ENCODE data around the gene CTNND1. TPM values are rescaled to one million over a fixed set of nuclear protein-coding genes. Genes with fewer than 3 reads are reported as not detected.

CTNND1 gene
- total and polyA plus RNA-seq, 2 of the 4 experiments (the other 2 are of a cell fraction): 88.5 to 229 TPM

DNA sequence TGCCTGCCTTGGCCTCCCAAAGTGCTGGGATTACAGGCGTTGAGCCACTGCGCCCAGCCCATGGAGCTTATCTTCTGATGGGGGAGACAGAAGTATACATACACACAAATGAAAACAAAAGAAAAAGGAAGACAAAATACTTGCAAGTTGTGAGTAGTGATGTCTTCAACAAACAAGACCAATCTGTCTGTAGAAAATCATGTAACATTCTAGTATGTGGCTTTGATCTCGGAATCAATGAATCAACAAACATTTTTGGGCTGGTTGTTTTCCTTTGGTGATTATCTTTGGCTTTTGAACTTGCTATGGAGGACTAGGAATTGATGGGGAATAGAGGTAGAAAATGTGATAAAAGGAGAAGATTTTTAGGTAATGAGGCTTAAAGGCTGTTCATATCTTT is 3.4 kb upstream of the CTNND1 start:
- H4K20me1 ChIP-seq (ENCODE audit: insufficient read depth, low read length): no peaks in the 10 kb centered on the region
- DNase-seq: no peak
- H3K4me1 ChIP-seq (ENCODE audit: control insufficient read depth, insufficient read depth, low read length): peaks cover 2% of the 10 kb centered on the region; the same call in 1 of the 2 replicates
- TF ChIP-seq POLR2A (IDR thresholded peaks at IDR 0.05; ENCODE audit: low read depth, low read length) (no peak), CEBPB (IDR thresholded peaks at IDR 0.05; ENCODE audit: low read depth, low read length) (no peak), MAZ (IDR thresholded peaks at IDR 0.05; ENCODE audit: borderline replicate concordance, low read depth, low read length) (no peak), NFE2L2 (IDR thresholded peaks at IDR 0.05; ENCODE audit: low read depth, low read length) (no peak), RFX5 (IDR thresholded peaks at IDR 0.05; ENCODE audit: low read depth, low read length) (no peak), MAFK (IDR thresholded peaks at IDR 0.05; ENCODE audit: low read depth, low read length) (no peak), CHD1 (IDR thresholded peaks at IDR 0.05; ENCODE audit: low read depth, low read length) (no peak), SMC3 (IDR thresholded peaks at IDR 0.05; ENCODE audit: low read depth, low read length) (no peak), FOS (IDR thresholded peaks at IDR 0.05; ENCODE audit: low read depth, low read length) (no peak), RAD21 (IDR thresholded peaks at IDR 0.05; ENCODE audit: low read length) (no peak), RCOR1 (IDR thresholded peaks at IDR 0.05; ENCODE audit: insufficient replicate concordance, low read length) (no peak), MXI1 (IDR thresholded peaks at IDR 0.05; ENCODE audit: borderline replicate concordance, low read depth, low read length) (no peak), BHLHE40 (IDR thresholded peaks at IDR 0.05; ENCODE audit: low read depth, low read length) (no peak)
- TF ChIP-seq, protein P1, sequence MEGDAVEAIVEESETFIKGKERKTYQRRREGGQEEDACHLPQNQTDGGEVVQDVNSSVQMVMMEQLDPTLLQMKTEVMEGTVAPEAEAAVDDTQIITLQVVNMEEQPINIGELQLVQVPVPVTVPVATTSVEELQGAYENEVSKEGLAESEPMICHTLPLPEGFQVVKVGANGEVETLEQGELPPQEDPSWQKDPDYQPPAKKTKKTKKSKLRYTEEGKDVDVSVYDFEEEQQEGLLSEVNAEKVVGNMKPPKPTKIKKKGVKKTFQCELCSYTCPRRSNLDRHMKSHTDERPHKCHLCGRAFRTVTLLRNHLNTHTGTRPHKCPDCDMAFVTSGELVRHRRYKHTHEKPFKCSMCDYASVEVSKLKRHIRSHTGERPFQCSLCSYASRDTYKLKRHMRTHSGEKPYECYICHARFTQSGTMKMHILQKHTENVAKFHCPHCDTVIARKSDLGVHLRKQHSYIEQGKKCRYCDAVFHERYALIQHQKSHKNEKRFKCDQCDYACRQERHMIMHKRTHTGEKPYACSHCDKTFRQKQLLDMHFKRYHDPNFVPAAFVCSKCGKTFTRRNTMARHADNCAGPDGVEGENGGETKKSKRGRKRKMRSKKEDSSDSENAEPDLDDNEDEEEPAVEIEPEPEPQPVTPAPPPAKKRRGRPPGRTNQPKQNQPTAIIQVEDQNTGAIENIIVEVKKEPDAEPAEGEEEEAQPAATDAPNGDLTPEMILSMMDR (conservative IDR thresholded peaks at IDR 0.05; ENCODE audit: low read depth, low read length): no peak
- TF ChIP-seq, protein P2, sequence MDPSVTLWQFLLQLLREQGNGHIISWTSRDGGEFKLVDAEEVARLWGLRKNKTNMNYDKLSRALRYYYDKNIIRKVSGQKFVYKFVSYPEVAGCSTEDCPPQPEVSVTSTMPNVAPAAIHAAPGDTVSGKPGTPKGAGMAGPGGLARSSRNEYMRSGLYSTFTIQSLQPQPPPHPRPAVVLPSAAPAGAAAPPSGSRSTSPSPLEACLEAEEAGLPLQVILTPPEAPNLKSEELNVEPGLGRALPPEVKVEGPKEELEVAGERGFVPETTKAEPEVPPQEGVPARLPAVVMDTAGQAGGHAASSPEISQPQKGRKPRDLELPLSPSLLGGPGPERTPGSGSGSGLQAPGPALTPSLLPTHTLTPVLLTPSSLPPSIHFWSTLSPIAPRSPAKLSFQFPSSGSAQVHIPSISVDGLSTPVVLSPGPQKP (IDR thresholded peaks at IDR 0.05; ENCODE audit: borderline replicate concordance, low read depth, low read length): no peak
- TF ChIP-seq, protein P3, sequence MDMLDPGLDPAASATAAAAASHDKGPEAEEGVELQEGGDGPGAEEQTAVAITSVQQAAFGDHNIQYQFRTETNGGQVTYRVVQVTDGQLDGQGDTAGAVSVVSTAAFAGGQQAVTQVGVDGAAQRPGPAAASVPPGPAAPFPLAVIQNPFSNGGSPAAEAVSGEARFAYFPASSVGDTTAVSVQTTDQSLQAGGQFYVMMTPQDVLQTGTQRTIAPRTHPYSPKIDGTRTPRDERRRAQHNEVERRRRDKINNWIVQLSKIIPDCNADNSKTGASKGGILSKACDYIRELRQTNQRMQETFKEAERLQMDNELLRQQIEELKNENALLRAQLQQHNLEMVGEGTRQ (IDR thresholded peaks at IDR 0.05; ENCODE audit: low read depth, low read length): no peak
- H3K27ac ChIP-seq (ENCODE audit: insufficient read depth, low read length): no peak overlapping the region
- H3K36me3 ChIP-seq (ENCODE audit: control insufficient read depth, insufficient read depth, low read length): no peaks in the 10 kb centered on the region
- BruUV-seq (replicated peaks): no TSS peak
- no peaks in the 10 kb centered on the region for H3K27me3 ChIP-seq (ENCODE audit: control insufficient read depth, insufficient read depth, low read length)
- ChIA-PET POLR2A (ENCODE audit: unreplicated experiment) (no interaction called here), CTCF (interaction anchor here (0.6 to 2.7 kb wide), 2 partner anchors 43 to 302 kb away, joined by 3 to 10 read pairs; no protein-coding TSS in a partner anchor)
- H2AFZ ChIP-seq (replicated peaks; ENCODE audit: low read length, poor library complexity): no peak overlapping the region
- no peak overlapping the region for H3K18ac ChIP-seq (ENCODE audit: low read depth, low read length)
- no peak overlapping the region for H4K5ac ChIP-seq (ENCODE audit: low read depth, low read length)
- no peak overlapping the region for H3K14ac ChIP-seq (replicated peaks; ENCODE audit: low read depth, low read length)
- H2AK9ac ChIP-seq (replicated peaks; ENCODE audit: low read depth, low read length, poor library complexity): no peak overlapping the region
- intact Hi-C loops (cut with micrococcal nuclease) (no loop called here), in situ Hi-C loops (cut with MboI; ENCODE audit: low sequenced_read_pairs) (no loop called here), dilution Hi-C loops (cut with HindIII; ENCODE audit: low sequenced_read_pairs, unreplicated experiment) (no loop called here)
- no peak overlapping the region for H3K4me2 ChIP-seq (ENCODE audit: low read depth, low read length)
- no peak overlapping the region for H3K4me3 ChIP-seq (ENCODE audit: insufficient read depth, low read depth, low read length)
- no peak overlapping the region for H3K4ac ChIP-seq (ENCODE audit: low read depth, low read length)
- no peak overlapping the region for H2BK20ac ChIP-seq (ENCODE audit: low read depth, low read length)
- no peak overlapping the region for H4K8ac ChIP-seq (ENCODE audit: low read depth in 2 of 2, low read length in 2 of 2)
- 0 out of 4 replicates have a peak, but pooled peaks cover 0 to 3% of the 10 kb centered on the region in 2 experiments for H3K79me1 ChIP-seq (ENCODE audit: low read depth in 1 of 2, low read length in 2 of 2)
- no peak overlapping the region for H2BK5ac ChIP-seq (ENCODE audit: low read depth, low read length, poor library complexity, severe bottlenecking)
- no peak for ATAC-seq (ENCODE audit: low read depth)
- H2AK5ac ChIP-seq (ENCODE audit: low read depth, low read length): no peak overlapping the region
- no peak overlapping the region for H3K9ac ChIP-seq (ENCODE audit: low read depth, low read length)
- no peaks in the 10 kb centered on the region for H3K9me1 ChIP-seq (ENCODE audit: insufficient read depth, low read length)
- no peak overlapping the region for H3K56ac ChIP-seq (ENCODE audit: extremely low read depth, insufficient read depth, low read length)
- H3K9me3 ChIP-seq (ENCODE audit: control insufficient read depth, insufficient read depth, low read length): no peaks in the 10 kb centered on the region
- H2BK120ac ChIP-seq (ENCODE audit: low read depth, low read length): no peak overlapping the region
- H2BK15ac ChIP-seq (ENCODE audit: low read depth, low read length): no peak overlapping the region
- WGBS, 2 experiments (ENCODE audit: extremely low coverage in 2 of 2, insufficient read length in 1 of 2): no CpG with 5 or more reads among the region's 3 CpGs
- H4K91ac ChIP-seq (ENCODE audit: insufficient read depth, low read depth, low read length): no peak overlapping the region
- H3K23ac ChIP-seq (ENCODE audit: low read depth, low read length): no peak overlapping the region

All from IMR-90 (cell line).